H9 (cell line): Measurements from ENCODE around the gene PXDN. TPM values are rescaled to one million over a fixed set of nuclear protein-coding genes. Genes with fewer than 3 reads are reported as not detected.

Experiments used
- DNase-seq: peaks from one replicate; pipeline ENCODE4 v3.0.0-alpha.2; 2017
- H2AFZ ChIP-seq: one replicate; pipeline ENCODE4 v1.6.1; 2013; ENCODE audit warnings: mild to moderate bottlenecking, low read length, control low read depth, moderate library complexity
- H2AK5ac ChIP-seq: 2 replicates; pipeline ENCODE4 v1.6.1; 2013; ENCODE audit warnings: low read length, control low read depth, mixed read lengths; ENCODE audit not compliant: insufficient read length
- H2BK120ac ChIP-seq: one replicate; pipeline ENCODE4 v1.6.1; 2013; ENCODE audit warnings: low read depth, mild to moderate bottlenecking, low read length, control low read depth, inconsistent platforms; ENCODE audit not compliant: poor library complexity, severe bottlenecking
- H2BK12ac ChIP-seq: 2 replicates; pipeline ENCODE4 v1.6.1; 2013; ENCODE audit warnings: low read length, control low read depth, mixed read lengths, low read depth; ENCODE audit not compliant: insufficient read length
- H2BK15ac ChIP-seq: 2 replicates; pipeline ENCODE4 v1.6.1; 2013; ENCODE audit warnings: low read depth, low read length, control low read depth
- H2BK20ac ChIP-seq: one replicate; pipeline ENCODE4 v1.6.1; 2013; ENCODE audit warnings: low read depth, mild to moderate bottlenecking, low read length, control low read depth, inconsistent platforms; ENCODE audit not compliant: poor library complexity, severe bottlenecking
- H2BK5ac ChIP-seq: 2 replicates; pipeline ENCODE4 v1.6.1; 2013; ENCODE audit warnings: low read length, control low read depth, mixed read lengths; ENCODE audit not compliant: insufficient read length
- H3K14ac ChIP-seq: 2 replicates; pipeline ENCODE4 v1.6.1; 2013; ENCODE audit warnings: low read length, control low read depth; ENCODE audit not compliant: insufficient read depth
- H3K18ac ChIP-seq: 2 replicates; pipeline ENCODE4 v1.6.1; 2013; ENCODE audit warnings: low read depth, mild to moderate bottlenecking, mixed read lengths, low read length, control low read depth; ENCODE audit not compliant: insufficient read length
- H3K23ac ChIP-seq: 2 replicates; pipeline ENCODE4 v1.6.1; 2013; ENCODE audit warnings: low read length, control low read depth, mixed read lengths, low read depth; ENCODE audit not compliant: insufficient read length
- H3K23me2 ChIP-seq: 2 replicates; pipeline ENCODE4 v1.6.1; 2013; ENCODE audit warnings: low read depth, mild to moderate bottlenecking, mixed read lengths, low read length, control low read depth; ENCODE audit not compliant: insufficient read length, poor library complexity, severe bottlenecking
- H3K27ac ChIP-seq: 2 replicates; pipeline ENCODE4 v1.5.1; 2013; ENCODE audit warnings: low read length, control low read depth, mixed read lengths, low read depth; ENCODE audit not compliant: insufficient read length
- H3K27me3 ChIP-seq: 2 replicates; pipeline ENCODE4 v1.6.1; 2013; ENCODE audit warnings: low read length, control low read depth, inconsistent platforms; ENCODE audit not compliant: insufficient read depth
- H3K4ac ChIP-seq: 2 replicates; pipeline ENCODE4 v1.6.1; 2013; ENCODE audit warnings: low read depth, mild to moderate bottlenecking, control low read depth, inconsistent platforms, low read length, moderate library complexity
- H3K4me1 ChIP-seq: 2 replicates; pipeline ENCODE4 v1.6.1; 2013; ENCODE audit warnings: low read length, control low read depth, inconsistent platforms; ENCODE audit not compliant: insufficient read depth
- H3K4me2 ChIP-seq: 2 replicates; pipeline ENCODE4 v1.6.1; 2013; ENCODE audit warnings: low read length, control low read depth, mixed read lengths; ENCODE audit not compliant: insufficient read length, insufficient read depth
- H3K56ac ChIP-seq: 2 replicates; pipeline ENCODE4 v1.6.1; 2013; ENCODE audit warnings: low read depth, mild to moderate bottlenecking, mixed read lengths, low read length, control low read depth; ENCODE audit not compliant: insufficient read length
- H3K79me1 ChIP-seq: 2 replicates; pipeline ENCODE4 v1.6.1; 2013; ENCODE audit warnings: low read depth, mild to moderate bottlenecking, moderate library complexity, low read length, control low read depth, inconsistent platforms; ENCODE audit not compliant: insufficient read depth, poor library complexity, severe bottlenecking
- H3K79me2 ChIP-seq: 2 replicates; pipeline ENCODE4 v1.6.1; 2013; ENCODE audit warnings: low read length, control low read depth, inconsistent platforms; ENCODE audit not compliant: insufficient read depth
- H3K9ac ChIP-seq: 2 replicates; pipeline ENCODE4 v1.6.1; 2013; ENCODE audit warnings: low read length, control low read depth, mixed read lengths; ENCODE audit not compliant: insufficient read length; ENCODE audit errors: extremely low read depth
- H3K9me3 ChIP-seq: one replicate; pipeline ENCODE4 v1.6.1; 2013; ENCODE audit warnings: low read depth, low read length, inconsistent platforms; ENCODE audit not compliant: control insufficient read depth
- H3T11ph ChIP-seq: one replicate; pipeline ENCODE4 v1.6.1; 2013; ENCODE audit warnings: mild to moderate bottlenecking, low read length, control low read depth, inconsistent platforms
- H4K20me1 ChIP-seq: one replicate; pipeline ENCODE4 v1.6.1; 2013; ENCODE audit not compliant: control insufficient read depth, insufficient read length, insufficient read depth
- H4K5ac ChIP-seq: 2 replicates; pipeline ENCODE4 v1.6.1; 2013; ENCODE audit warnings: low read depth, mild to moderate bottlenecking, mixed read lengths, low read length, control low read depth; ENCODE audit not compliant: insufficient read length
- H4K8ac ChIP-seq: replicated peaks from 2 replicates; pipeline ENCODE4 v1.6.1; 2013; ENCODE audit warnings: low read length, control low read depth, mixed read lengths, low read depth; ENCODE audit not compliant: insufficient read length
- H4K91ac ChIP-seq: 2 replicates; pipeline ENCODE4 v1.6.1; 2013; ENCODE audit warnings: low read depth, mild to moderate bottlenecking, moderate library complexity, mixed read lengths, low read length, control low read depth; ENCODE audit not compliant: insufficient read length
- H3K27ac Mint-ChIP-seq, 3 experiments: 2 replicates in 2 of 3; 3 replicates in 1 of 3; pipeline ENCODE4 v1.8.0; 2020 to 2021; ENCODE audit warnings: mixed read lengths in 3 of 3, mild to moderate bottlenecking in 1 of 3, moderate library complexity in 1 of 3
- H3K27me3 Mint-ChIP-seq: 2 replicates; pipeline ENCODE4 v1.8.0; 2021; ENCODE audit warnings: low read depth, mild to moderate bottlenecking, moderate library complexity, mixed read lengths
- H3K36me3 Mint-ChIP-seq, 3 experiments: 2 replicates in 2 of 3; 3 replicates in 1 of 3; pipeline ENCODE4 v1.8.0; 2020 to 2021; ENCODE audit warnings: low read depth in 3 of 3, mixed read lengths in 3 of 3; ENCODE audit not compliant: insufficient read depth in 1 of 3
- H3K4me1 Mint-ChIP-seq, 2 experiments: 2 replicates each; pipeline ENCODE4 v1.8.0; 2020; ENCODE audit warnings: mixed read lengths in 2 of 2
- H3K4me3 Mint-ChIP-seq, 2 experiments: 2 replicates in 1 of 2; 3 replicates in 1 of 2; pipeline ENCODE4 v1.8.0; 2020 to 2021; ENCODE audit warnings: mild to moderate bottlenecking in 2 of 2, mixed read lengths in 2 of 2, moderate library complexity in 1 of 2
- H3K9me3 Mint-ChIP-seq, 2 experiments: 2 replicates in 1 of 2; 3 replicates in 1 of 2; pipeline ENCODE4 v1.8.0; 2020; ENCODE audit warnings: mild to moderate bottlenecking in 2 of 2, mixed read lengths in 2 of 2, moderate library complexity in 1 of 2
- CTCF ChIP-seq: fragments of 200-600 bp; sonication (generic); conservative IDR thresholded peaks from 3 replicates; pipeline ENCODE4 v1.8.0; 2021; ENCODE audit warnings: antibody characterized with exemption, mild to moderate bottlenecking
- WGBS: extraction: QIAGEN DNeasy Blood & Tissue Kit; methylation state at CpG from one replicate; pipeline ENCODE4 v1.1.7; 2013; ENCODE audit warnings: missing lambda C conversion rate, low lambda C conversion rate, mixed read lengths; ENCODE audit not compliant: insufficient read length; ENCODE audit errors: extremely low coverage; 5-methylcytosine and 5-hydroxymethylcytosine counted together
- total RNA-seq: library from RNA; stranded (reverse); gene quantifications from 2 replicates; pipeline ENCODE4 v1.2.1, GENCODE V29; 2021

Gene PXDN
- total RNA-seq, 1 experiment from 2014 or later, result 146 TPM

DNA sequence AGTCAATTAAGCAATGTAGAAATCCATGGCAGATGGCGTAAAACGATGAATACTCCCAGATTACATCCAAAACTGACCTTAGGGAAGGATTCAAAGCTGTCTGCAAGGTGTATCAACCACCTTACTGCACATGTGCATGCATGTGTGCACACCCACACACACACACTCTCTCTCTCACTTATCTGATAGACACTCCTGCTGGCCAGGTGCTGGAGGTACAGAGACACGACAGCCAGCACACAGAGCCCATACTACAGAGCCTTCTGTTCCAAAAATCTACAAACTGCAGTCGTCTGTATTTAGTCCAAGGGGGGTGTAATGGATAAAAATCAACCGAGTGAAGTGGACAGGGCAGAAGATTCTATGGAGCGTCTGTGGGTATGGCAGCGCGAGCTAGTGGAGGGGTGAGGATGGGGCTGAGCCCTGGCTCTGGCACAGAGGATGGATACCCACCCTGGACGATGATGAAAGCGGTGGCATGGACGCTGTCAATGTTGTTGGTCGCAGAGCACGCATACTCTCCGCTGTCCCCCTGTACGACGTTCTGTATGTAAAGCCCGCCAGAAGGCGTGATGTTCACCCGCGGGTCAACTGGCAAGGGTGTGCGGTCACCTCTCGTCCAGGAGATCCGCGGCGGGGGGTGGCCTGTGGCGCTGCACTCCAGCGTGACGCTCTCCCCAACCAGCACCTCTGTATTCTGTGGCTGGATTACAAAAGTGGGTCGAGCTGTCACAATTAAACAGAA, 78.4 kb downstream of the PXDN start:
- H4K91ac ChIP-seq, result no peak overlapping the region
- no peaks in the 10 kb centered on the region for H3K27me3 ChIP-seq
- H2BK12ac ChIP-seq, result no peak overlapping the region
- no peak overlapping the region for H4K5ac ChIP-seq
- no peak overlapping the region for H4K8ac ChIP-seq
- no peak overlapping the region for H3K18ac ChIP-seq
- no peak overlapping the region for H3T11ph ChIP-seq
- H3K4me2 ChIP-seq, result no peak overlapping the region
- H3K27me3 Mint-ChIP-seq, result no peaks in the 10 kb centered on the region; the same call in 1 of the 2 replicates
- no peak overlapping the region for H3K14ac ChIP-seq
- no peaks in the 10 kb centered on the region for H3K23me2 ChIP-seq
- no peaks in the 10 kb centered on the region for H4K20me1 ChIP-seq
- no peak overlapping the region for H3K23ac ChIP-seq
- H2BK15ac ChIP-seq, result no peak overlapping the region
- no peaks in the 10 kb centered on the region for H3K4me1 ChIP-seq
- no peak overlapping the region for H2AK5ac ChIP-seq
- no peak overlapping the region for H2BK5ac ChIP-seq
- no peaks in the 10 kb centered on the region for H3K9me3 Mint-ChIP-seq
- no peak overlapping the region for H2AFZ ChIP-seq
- H3K4me1 Mint-ChIP-seq, result peaks cover 4 to 5% of the 10 kb centered on the region in 2 experiments; a peak in 3 of 4 replicates
- no peak overlapping the region for H3K9ac ChIP-seq
- H3K4ac ChIP-seq, result no peak overlapping the region
- no peak overlapping the region for H3K27ac Mint-ChIP-seq
- H2BK120ac ChIP-seq, result no peak overlapping the region
- no peaks in the 10 kb centered on the region for H3K79me1 ChIP-seq
- H3K79me2 ChIP-seq, result no peaks in the 10 kb centered on the region
- H3K27ac ChIP-seq, result no peak overlapping the region
- peak; percentile 5 for DNase-seq
- H3K56ac ChIP-seq, result no peak overlapping the region
- H3K36me3 Mint-ChIP-seq, result peaks cover 25 to 81% (median 63%) of the 10 kb centered on the region in 3 experiments; a peak in 6 of 7 replicates
- no peak overlapping the region for H3K4me3 Mint-ChIP-seq
- TF ChIP-seq CTCF, result no peak
- no peak overlapping the region for H2BK20ac ChIP-seq
- no peaks in the 10 kb centered on the region for H3K9me3 ChIP-seq
- no CpG with 5 or more reads among the region's 29 CpGs for WGBS
